ENCODE measurements around the gene SOX6.
A peak's percentile ranks its signal among the peaks of the same experiment; 100 is the strongest.

The SOX6 gene

GRCh38 chr11:16317712-16318111 lies 38.6 kb downstream of the SOX6 start:
- DNase-seq (ENCODE audit: low read depth in 2 of 2): no peak

GRCh38 chr11:16313846-16314245 lies 42.5 kb downstream of the SOX6 start:
- DNase-seq (ENCODE audit: low read depth in 2 of 2): no peak

DNA sequence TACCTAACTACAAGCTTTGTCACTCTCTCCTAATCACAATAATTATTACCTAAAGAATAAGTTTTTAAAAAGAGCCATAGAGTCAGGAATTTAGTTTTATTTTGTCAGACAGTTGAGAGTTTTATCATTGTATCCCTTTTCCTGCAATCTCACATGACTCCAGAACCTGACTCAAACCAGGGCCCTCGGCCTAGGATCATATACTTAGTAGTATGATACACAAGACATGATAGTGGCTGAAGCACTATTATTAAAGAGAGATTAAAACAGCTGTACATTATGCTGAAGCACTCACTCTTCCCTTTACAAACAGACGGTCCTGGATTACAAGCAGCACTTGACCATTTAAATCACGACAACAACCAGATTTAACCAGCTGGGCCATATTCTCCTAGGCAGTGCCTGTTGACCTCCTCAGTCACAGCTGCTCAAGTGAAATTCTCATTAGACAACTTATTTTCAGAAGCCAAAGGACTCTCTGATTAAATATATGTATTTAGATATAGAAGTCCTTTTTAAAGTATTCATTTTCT lies 44.0 kb downstream of the SOX6 start:
- no peak for DNase-seq (ENCODE audit: low read depth in 2 of 2)

DNA sequence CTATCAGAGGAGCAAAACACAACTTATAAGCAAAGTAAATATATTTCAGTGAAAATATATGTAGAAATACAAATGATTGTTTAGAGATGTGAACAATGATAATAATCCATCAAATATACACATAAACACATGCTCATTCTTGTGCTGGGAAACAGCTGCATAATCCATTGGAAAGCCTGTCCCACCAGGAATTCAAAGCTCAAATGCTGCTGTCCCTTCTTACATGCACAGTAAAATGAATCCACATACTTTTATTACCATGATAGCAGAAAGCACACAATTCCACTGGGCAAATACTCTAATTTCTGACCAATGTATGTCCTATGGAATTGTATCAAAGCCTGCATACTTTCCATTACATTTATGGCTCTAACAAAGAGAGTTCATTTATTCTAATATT lies 44.5 kb downstream of the SOX6 start:
- DNase-seq (ENCODE audit: low read depth in 2 of 2): no peak

DNA sequence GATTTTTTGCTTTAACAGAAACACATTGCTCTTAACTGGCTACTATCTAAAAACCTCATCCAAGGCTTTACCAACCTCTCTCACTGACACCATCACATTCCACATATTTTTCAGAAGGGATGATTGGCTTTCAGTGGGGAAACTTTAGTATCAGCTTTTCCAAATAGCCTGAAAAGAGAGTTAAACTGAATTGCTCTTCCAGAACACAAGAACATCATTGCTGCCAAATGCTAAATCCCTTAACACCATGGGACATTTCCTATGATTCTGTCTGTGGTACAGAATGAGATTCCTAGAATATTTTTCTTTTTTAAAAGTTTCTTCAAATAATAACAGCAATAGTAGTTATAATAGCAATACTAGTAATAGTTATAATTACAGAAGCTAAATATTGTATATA lies 45.4 kb downstream of the SOX6 start:
- DNase-seq (ENCODE audit: low read depth in 2 of 2): no peak

- DNase-seq (ENCODE audit: low read depth in 2 of 2): no peak
These were observed 47.1 kb downstream of the SOX6 start for GRCh38 chr11:16309226-16309625.

DNA sequence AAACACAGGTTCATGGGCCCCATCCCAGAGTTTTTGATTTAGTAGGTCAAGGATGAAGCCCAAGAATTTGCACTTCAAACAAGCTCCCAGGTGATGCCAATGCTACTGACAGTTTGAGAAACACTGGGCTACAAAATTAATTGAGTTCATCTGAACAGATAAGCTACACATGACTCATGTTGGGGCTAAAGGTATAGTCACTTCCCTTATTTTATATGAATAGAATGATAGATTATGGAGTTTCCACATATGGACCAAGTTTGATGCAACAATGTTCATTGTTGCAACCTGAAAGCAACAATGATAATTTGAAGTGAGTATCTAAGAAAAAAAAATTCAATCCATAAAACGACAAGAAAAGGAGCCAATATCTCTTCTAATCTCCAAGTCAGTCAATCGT lies 54.9 kb downstream of the SOX6 start:
- DNase-seq (ENCODE audit: low read depth in 2 of 2): no peak

DNA sequence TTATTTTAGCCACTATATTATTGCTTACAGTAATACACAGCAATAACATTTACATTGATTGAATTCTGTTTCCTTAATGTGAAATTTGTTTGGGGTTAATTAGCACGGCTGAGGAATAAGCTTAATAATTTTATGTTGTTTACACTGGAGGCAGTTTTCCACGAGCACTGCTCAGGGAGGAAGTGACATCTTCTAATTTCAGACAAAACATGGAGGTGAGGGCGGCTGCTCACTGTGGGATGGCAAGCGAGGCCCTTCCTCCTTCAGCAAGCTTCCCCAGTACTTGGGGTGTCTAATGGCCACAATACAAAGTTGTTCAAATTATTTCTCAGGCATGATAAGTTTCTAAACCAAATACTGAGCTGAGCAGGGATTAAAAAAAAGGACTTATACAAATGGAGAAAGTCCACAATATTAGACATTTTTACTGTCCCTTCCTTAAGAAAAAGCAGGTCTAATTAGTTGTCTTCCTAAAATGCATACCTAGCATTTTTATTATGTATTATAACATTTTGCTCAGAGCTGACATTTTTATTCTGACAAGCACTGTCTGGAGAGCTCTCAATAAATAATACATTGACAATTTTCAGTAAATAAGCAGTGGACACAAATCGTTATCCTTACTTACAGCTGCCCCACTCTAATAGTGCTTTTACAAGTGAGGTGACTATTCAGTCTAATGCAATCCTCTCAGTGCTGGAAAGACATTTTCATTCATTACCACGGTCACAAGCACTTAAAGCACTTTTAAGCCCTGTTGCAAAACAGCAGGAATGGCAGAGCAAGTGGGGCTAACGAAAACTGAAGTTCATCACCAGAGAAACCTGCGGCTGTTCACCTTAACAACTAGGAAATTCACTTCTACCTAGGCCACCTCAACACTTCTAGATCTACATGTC lies 56.2 kb downstream of the SOX6 start:
- DNase-seq (ENCODE audit: low read depth in 2 of 2): no peak

DNA sequence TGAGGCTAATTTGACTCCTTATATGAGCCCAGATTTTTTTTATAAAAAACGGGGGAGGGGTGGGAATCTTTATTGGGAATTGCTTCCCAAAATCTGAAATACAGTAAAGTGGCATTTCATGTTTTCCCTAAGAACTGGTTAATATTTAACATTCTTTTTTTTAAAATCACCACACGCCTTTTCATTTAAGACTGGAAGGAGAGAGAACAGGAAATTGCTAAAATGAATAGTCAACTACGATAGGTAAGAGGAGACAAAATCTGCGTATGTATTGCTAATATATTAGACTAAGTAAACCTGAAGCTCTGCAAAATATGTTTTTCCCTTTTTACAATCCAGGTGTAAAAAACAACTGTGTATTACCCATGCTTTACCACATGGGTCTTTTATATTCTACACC lies 57.0 kb downstream of the SOX6 start:
- no peak for DNase-seq (ENCODE audit: low read depth in 2 of 2)

- no peak for DNase-seq (ENCODE audit: low read depth in 2 of 2)
These were observed 59.0 kb downstream of the SOX6 start for GRCh38 chr11:16297332-16297731.

- no peak for DNase-seq (ENCODE audit: low read depth in 2 of 2)
These were observed 60.1 kb downstream of the SOX6 start for GRCh38 chr11:16296273-16296672.

- no peak for DNase-seq (ENCODE audit: low read depth in 2 of 2)
These were observed 60.8 kb downstream of the SOX6 start for GRCh38 chr11:16295592-16295991.

GRCh38 chr11:16293204-16293681 lies 63.1 kb downstream of the SOX6 start:
- DNase-seq (ENCODE audit: low read depth in 2 of 2): no peak

DNA sequence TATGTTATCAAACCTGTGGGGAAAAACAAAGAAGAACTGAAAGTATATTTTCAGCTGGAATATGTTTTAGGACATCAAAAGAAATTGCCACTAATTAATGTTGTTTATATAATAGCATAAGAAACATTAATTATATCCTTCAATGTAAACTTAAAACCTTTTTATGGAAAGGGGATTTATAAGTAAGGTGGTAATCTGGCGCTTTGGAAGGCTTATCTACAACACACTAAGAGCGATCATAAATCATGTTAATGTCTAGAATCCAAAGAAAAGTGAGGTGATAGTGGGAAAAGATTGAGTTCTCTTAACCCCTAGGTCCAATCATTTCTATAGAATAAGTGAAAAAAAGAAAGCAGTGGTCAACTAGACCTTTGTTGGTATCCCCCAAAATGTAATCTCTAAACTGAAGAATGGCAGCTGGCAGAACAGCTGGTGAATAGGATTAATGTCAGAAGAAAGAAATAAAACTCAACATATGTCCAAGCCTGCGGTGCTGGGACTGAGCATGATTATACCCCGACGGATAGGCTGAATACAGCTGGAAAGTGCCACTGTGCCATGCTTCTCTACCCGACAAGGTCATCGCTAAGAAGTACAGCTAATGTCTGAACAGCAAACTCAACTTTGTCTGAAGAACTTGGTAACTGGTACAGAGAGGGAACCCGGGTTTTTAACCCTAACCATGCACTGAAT lies 64.0 kb downstream of the SOX6 start:
- DNase-seq (ENCODE audit: low read depth in 2 of 2): no peak

DNA sequence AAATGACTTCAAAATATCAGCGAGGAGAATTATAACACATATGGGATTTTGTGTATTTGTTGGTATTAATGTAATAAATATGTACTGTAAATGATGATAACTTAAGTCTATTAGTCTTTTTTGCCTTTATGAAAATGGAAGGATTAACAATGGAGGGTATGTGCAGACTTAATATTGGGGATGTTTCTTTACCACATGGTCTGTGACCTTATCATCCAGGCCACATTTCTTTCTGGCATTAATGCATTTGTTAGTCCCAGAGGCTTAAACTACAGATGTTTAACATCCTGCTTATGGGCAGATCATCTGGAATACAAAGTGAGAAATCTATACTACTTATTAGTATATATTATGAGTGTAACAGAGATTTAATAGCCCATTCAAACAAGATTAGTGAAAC lies 64.6 kb downstream of the SOX6 start:
- DNase-seq (ENCODE audit: low read depth in 2 of 2): no peak

DNA sequence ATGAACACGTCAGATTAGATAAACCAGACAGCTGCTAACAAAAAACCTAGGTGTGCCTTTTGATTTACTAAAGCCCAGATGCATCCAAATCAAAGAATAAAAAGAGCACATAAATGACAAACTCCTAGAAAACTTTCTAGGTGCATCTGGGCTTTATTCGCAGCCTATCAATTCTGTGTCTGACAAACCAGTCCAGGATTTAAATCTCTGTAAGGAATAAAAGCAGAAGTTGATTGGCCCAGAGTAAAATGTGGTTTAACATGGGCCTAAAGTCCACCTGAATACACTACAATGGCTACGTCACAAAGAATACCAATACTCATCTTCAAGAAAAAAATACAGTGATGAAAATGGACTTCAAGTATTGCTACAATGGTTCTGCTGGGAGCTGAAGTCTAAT lies 66.8 kb downstream of the SOX6 start:
- DNase-seq (ENCODE audit: low read depth in 2 of 2): no peak

DNA sequence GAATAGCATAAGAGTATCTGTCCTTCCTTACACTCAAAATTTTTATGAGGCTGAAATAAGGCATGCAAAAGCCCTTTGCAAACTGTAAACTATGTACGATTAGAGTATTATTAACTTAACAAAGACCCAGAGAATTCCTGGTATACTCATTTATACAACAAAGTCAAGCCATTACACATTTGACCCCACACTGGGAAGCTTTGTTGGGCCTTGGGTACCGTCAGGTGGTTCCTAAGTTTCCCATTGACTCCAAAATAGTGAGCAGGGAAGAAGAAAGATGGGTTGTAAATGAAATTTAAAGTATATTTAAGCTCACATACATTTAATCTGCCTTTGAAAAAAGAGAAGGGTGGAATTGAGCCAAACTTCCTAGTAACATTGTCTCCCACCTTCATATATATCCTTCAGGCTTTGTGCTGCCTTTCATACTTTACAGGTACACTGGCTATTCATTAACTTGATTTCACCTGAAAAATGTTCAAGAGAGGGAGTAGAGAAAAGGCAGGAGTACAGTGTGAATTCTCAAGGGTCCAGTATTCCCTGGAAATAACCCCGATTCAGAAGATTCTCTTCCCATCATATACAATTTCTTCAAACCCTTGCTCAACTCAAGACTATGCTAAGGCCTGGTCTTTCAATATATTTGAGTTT lies 68.6 kb downstream of the SOX6 start:
- DNase-seq (ENCODE audit: low read depth in 2 of 2): no peak

- no peak for DNase-seq (ENCODE audit: low read depth in 2 of 2)
These were observed 70.3 kb downstream of the SOX6 start for GRCh38 chr11:16286095-16286494.

DNA sequence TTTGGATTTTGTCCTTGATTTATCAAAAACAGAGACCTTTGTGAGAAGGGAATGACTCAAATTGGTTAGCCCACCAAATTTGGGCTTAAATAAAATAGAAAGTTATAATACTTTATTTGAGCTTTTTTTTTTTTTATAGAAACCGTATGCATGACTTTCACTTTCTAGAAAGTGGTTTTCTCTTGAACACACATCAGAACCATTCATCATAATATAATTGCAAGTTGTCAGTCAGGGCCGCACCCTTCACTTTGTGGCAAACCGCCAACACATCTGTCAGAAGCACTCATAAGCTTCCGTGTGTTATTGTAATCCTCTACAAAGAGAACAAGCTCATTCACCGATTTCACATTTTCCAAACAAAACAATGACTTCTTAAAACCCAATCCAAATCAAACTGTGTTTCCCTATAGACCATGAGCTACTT lies 76.1 kb downstream of the SOX6 start:
- DNase-seq (ENCODE audit: low read depth in 2 of 2): peak in 1 of 2 donors; percentile 1

- no peak for DNase-seq (ENCODE audit: low read depth in 2 of 2)
These were observed 76.8 kb downstream of the SOX6 start for GRCh38 chr11:16279524-16279923.

DNA sequence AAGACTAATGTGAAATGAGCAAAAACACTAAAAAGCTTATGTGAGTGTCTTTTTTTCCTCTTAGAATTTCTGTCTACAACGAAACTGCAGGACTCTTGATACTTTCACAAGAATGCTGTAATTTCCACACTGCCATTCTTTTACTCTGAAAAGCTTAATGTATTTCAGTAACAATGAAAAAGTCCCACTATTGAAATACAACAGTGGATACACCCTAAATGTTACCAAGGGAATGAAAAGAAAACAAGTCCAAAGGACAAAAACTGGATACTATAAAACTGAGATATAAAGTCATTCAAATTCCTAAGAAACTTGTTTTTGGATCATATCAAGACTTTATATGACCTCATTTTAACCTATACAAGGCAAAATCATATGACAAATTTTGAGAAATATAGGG lies 77.4 kb downstream of the SOX6 start:
- DNase-seq (ENCODE audit: low read depth in 2 of 2): no peak

- no peak for DNase-seq (ENCODE audit: low read depth in 2 of 2)
These were observed 78.1 kb downstream of the SOX6 start for GRCh38 chr11:16278273-16278672.
